ENCODE results near the gene SLAMF6.
"Not testable (repeated sequence)": the region's sequence is repeated elsewhere in the genome, so short reads cannot be mapped to it uniquely, and the experiment has no call there.

Gene SLAMF6

GRCh38 chr1:160500321-160500990, 22.6 kb downstream of the SLAMF6 start:
- no peak for DNase-seq

GRCh38 chr1:160499631-160500030, 23.4 kb downstream of the SLAMF6 start:
- DNase-seq = no peak

GRCh38 chr1:160498301-160499065, 24.6 kb downstream of the SLAMF6 start:
- not testable (repeated sequence) for DNase-seq

DNA sequence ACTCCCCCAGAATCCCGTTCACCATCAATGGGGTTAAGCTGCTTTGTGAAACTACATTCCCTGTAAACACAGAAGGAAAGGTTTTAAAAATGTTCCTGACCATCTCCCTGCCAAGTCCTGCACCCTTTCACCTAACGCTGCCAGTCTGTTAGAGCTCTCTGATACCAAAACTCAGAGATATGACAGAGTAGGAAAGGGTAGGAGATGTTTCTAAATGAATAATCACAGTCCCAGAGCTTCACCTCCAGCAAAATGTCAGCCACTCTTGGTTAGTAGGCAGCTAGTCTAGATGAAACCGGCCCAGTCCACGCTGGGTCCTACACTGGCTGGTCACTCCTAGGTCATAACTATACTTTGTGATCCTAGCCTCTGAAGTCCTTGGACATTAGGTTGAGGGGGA, 26.7 kb downstream of the SLAMF6 start:
- DNase-seq = no peak

DNA sequence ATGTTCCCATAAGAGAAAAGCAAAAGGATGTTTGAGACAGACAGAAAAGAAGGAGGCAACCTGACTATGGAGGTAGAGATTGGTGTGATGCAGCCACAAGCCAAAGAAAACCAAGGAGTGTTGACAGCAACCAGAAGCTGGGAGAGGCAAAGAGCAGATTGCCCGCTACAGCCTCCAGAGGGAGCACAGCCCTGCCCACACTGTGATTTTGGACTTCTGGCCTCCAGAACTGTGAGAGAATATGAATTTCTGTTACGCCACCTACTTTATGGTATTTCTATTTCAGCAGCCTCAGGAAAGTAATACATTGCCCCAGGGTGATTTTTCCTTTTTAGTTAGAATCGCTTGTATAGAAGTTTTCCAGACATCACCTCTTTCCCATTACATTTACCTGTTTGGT, 28.4 kb downstream of the SLAMF6 start:
- no peak for DNase-seq

DNA sequence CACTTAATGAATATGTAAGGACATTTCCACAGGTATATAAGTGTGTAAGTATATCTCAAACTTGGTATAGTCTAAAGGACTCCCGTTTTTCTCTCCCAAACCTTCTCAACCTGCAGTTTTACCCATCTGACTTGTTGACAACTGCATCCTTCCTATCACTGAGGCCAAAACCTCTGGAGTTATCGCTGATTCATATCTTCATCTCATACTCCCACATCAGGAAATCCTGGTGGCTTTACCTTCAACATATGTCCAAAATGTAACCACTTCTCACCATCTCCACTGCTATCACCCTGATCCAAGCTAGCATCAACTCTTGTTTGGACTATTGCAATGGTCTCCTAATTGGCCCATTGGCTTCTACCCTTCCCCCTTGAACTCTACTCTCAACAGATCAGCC, 30.4 kb downstream of the SLAMF6 start:
- no peak for DNase-seq

DNA sequence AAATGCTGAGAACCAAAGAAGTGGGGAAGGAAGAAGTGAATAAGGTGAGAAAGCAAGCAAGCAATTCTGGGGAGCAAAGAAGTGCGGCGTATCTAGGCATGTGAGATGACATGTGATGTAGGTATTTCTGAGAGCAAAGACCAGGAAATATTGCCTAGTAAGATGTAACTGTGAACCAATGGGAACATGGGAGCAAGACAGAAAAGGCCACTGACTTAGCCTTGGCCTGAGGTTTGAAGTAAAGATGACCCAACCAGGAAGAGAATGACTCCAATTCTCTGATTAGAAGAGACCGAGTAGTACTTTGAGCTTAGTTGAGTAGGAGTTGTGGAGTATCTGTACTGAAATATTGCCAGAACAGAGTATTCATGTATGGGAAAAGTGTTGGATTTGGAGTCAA, 31.1 kb downstream of the SLAMF6 start:
- no peak for DNase-seq

DNA sequence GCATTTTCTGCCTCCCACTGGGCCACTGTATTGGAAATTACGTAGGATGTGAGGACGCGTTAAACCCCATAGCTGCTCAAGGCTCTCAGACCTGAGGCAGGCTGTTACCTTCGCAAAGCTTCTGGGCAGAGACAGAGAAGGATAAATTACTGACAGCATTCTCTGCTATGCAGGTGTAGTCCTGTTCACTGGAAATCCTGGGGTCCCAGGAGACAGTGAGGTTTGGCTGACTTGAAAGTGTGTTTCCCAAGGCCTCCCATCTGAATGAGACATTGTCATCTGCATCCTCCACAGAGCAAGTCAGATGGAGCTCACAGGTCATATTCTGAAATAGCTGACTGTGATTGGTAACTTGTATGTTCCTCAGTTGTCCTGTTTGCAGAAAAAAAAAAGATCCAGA, 32.0 kb downstream of the SLAMF6 start:
- DNase-seq = no peak

GRCh38 chr1:160489513-160490261, 33.4 kb downstream of the SLAMF6 start:
- DNase-seq = no peak

DNA sequence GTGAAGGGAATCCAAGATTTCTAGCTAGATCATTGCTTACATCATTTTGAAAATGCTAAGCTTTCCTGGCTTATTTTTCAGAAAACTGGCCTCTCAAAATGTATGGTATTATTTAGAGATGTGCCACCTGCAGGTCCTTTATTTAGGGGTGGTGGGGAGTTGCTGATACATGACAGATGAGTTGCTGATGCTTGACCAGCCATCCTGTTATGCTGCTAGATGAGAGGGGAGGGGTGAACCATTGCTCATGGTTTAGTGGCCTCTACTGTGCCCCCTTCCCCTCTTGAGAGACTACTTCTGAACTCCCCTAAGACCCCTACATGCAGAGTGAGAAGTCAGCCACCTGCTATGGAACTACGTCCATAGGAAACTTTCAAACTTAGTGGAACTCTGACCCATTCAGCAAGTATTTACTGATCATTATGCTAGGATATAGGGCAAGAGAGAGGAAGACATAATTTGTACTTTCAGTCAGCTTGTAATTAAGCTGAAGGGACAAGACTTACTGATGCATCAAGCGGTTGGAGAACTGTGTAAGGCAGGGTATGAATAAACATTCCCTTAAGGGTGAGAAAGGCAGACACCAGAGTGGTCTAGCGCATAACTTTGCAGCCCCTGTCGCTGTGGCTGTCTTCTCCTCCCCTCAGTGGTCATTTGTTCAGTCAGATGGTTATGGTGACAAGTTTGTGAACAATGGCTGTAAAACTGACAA, 34.6 kb downstream of the SLAMF6 start:
- no peak for DNase-seq

- DNase-seq = no peak
Measured at GRCh38 chr1:160486453-160486852, 36.6 kb downstream of the SLAMF6 start.

DNA sequence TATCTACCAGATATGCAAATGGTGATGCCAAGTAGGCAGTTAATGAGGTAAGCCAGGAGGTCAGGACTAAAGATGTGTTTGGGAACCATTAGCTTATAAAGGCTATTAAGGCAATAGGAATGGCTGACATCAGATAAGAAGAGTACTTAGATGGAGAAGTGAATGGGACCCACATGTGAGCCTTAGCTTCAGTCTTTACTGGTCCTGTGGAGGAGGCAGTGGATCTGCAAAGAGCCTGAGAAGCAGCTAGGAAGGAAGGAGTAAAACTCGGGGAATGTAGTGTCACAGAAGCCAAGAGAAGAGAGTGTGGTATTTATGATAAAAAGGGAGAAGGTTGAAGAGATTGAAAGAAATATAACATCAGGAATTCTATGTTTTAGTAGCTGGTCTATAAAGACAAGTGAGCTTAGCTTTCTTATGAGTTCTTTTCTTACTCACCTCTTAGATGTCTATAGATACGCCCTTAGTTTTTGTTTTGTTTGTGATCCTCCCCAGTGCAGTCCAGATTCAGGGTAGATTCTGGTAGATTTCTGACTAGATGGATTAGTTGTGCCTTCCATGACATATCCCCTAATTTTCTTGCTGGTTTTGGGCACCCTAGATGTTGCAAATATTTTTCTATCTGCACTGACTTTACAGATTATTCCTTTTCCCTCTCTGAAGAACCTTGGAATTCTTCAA, 39.4 kb downstream of the SLAMF6 start:
- DNase-seq = no peak

GRCh38 chr1:160481979-160482596, 41.0 kb downstream of the SLAMF6 start:
- DNase-seq = no peak

GRCh38 chr1:160480781-160481180, 42.3 kb downstream of the SLAMF6 start:
- DNase-seq = not testable (repeated sequence)

- DNase-seq = not testable (repeated sequence)
Measured at GRCh38 chr1:160479091-160479490, 44.0 kb downstream of the SLAMF6 start.

DNA sequence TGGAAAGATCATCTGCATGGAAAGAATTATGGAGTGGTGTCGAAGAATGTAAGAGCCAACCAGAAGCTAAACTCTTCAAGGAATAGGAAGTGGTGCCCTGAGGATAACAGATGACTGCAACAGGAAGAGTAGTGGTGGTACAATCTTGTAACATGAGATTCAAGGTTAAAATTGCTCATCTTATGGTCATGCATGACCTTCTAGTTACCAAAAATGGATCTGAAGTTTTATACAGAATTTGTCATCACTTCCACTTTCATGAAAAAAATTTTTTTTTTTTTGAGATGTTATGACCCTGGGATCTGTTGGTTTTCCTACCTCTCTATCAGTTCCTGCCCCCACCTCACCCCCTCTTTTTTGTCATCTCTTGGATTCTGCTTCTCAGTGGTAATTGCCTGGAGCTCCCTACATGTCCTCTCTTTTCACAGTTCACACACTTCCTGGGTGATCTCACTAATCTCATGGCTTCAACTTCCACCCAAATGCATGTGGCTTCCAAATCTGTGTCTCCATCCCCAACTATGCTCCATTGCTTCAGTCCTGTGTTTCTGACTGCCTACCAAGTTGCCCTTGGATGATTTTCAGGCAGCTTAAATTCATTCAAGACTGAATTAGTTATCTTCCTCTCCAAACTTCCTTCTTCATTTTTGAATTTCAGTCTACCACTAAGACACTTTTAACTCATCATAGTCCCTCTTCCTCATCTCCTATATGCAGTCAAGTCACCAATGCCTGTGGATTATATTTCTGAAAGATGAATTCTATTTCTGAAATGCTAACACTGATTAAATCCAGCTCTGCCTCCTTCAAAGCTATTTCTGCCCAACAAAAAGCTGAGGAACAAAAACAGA, 48.4 kb downstream of the SLAMF6 start:
- no peak for DNase-seq

- no peak for DNase-seq
Measured at GRCh38 chr1:160472112-160472511, 50.9 kb downstream of the SLAMF6 start.

DNA sequence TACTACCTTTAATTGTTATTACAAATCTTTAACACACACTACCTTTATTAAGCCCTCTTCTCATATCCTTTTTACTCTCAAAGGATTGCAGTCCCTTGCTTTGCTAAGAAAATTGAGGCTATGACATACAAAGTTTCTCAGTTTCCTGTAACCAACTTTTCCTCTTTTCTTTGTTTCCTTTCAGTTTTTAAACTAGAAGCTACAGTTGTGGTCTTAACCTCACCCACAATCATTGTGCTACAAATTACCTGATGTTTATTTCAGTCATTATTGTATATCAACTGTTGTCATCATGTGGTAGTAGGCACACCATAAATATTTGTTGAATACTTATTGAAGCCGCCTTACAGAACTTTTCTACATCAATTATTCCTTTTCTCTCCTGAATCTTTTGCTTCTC, 51.8 kb downstream of the SLAMF6 start:
- DNase-seq = no peak

DNA sequence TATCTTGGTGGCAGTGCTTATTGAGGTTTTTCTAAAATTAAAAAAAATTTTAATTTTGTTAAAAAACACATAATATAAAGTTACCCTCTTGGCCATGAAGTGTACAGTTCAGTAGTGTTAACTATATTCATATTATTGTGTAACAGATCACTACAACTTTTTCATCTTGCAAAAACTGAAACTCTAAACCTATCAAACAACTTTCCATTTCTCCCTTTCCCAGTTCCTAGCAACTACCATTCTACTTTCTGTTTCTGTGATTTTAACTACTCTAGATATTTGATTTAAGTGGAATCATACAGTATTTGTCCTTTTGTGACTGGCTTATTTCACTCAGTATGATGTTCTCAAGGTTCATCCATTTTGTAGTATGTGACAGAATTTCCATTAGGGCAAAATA, 55.5 kb downstream of the SLAMF6 start:
- no peak for DNase-seq

DNA sequence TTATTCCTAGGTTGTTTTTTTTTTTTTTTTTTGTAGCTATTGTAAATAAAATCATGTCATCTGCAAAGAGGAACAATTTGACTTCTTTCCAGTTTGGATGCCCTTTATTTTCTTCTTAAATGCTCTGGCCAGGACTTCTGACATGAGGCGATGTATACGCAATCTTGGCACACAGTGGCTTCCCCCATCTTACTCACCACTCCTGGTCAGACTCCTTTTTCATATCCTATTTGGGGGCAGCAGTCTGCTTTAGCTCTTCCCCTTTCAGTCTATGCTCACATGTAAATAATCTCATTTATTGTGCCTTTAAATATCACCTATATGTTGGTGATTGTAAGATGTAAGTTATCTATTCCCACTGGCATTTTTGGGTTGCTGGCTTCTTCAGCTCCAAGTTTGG, 56.1 kb downstream of the SLAMF6 start:
- no peak for DNase-seq

GRCh38 chr1:160465123-160465522, 57.9 kb downstream of the SLAMF6 start:
- DNase-seq = no peak
